Liver (tissue), 9 donors: ENCODE results near the gene ARHGEF19. TPM values are rescaled to one million over a fixed set of nuclear protein-coding genes. Genes with fewer than 3 reads are reported as not detected.

ENCODE experiments used
- DNase-seq: peaks from one replicate; pipeline ENCODE4 v3.0.0-alpha.2; 2017; ENCODE audit warnings: low spot score
- H3K27ac ChIP-seq, 2 donors: one replicate each; pipeline ENCODE4 v1.7.0; 2013; ENCODE audit warnings: inconsistent platforms in 2 of 2, low read length in 2 of 2, control low read depth in 1 of 2, low read depth in 1 of 2, mild to moderate bottlenecking in 1 of 2
- H3K27me3 ChIP-seq, 4 donors: one replicate each; pipeline versions ENCODE4 v1.6.1 to v1.7.0; 2013; ENCODE audit warnings: low read length in 3 of 4, inconsistent platforms in 1 of 4, mild to moderate bottlenecking in 1 of 4, moderate library complexity in 1 of 4; ENCODE audit not compliant: control insufficient read depth in 4 of 4, insufficient read depth in 4 of 4
- H3K36me3 ChIP-seq, 4 donors: one replicate each; pipeline versions ENCODE4 v1.6.1 to v1.7.0; 2013; ENCODE audit warnings: low read length in 3 of 4, mild to moderate bottlenecking in 3 of 4, low read depth in 1 of 4, moderate library complexity in 1 of 4; ENCODE audit not compliant: control insufficient read depth in 4 of 4, insufficient read depth in 3 of 4
- H3K4me1 ChIP-seq, 4 donors: one replicate each; pipeline versions ENCODE4 v1.6.1 to v1.7.0; 2013; ENCODE audit warnings: low read length in 3 of 4, mild to moderate bottlenecking in 3 of 4, moderate library complexity in 1 of 4; ENCODE audit not compliant: control insufficient read depth in 4 of 4, insufficient read depth in 4 of 4
- H3K4me3 ChIP-seq, 3 donors: one replicate each; pipeline versions ENCODE4 v1.6.1 to v1.7.0; 2013; ENCODE audit warnings: low read length in 3 of 3, control low read depth in 1 of 3, low read depth in 1 of 3, mild to moderate bottlenecking in 1 of 3
- H3K9ac ChIP-seq, 2 donors: one replicate each; pipeline ENCODE4 v1.7.0; 2013; ENCODE audit warnings: low read length in 2 of 2, mild to moderate bottlenecking in 2 of 2, moderate library complexity in 2 of 2, control low read depth in 1 of 2, low read depth in 1 of 2
- H3K9me3 ChIP-seq, 4 donors: one replicate each; pipeline versions ENCODE4 v1.6.1 to v1.7.0; 2013; ENCODE audit warnings: low read length in 3 of 4; ENCODE audit not compliant: control insufficient read depth in 4 of 4
- EGR1 ChIP-seq, 2 donors: IDR thresholded peaks; 2 replicates each; pipeline ENCODE4 v1.6.1; 2016 to 2018; ENCODE audit warnings: antibody characterized with exemption in 2 of 2, low read depth in 2 of 2
- GABPA ChIP-seq, 2 donors: IDR thresholded peaks in 1 of 2; conservative IDR thresholded peaks in 1 of 2; 2 replicates each; pipeline ENCODE4 v1.6.1; 2016; ENCODE audit warnings: antibody characterized with exemption in 2 of 2, mild to moderate bottlenecking in 1 of 2, moderate library complexity in 1 of 2
- HNF4A ChIP-seq, 2 donors: conservative IDR thresholded peaks; 2 replicates each; pipeline ENCODE4 v1.6.1; 2016; ENCODE audit warnings: antibody characterized with exemption in 2 of 2, mild to moderate bottlenecking in 2 of 2
- HNF4G ChIP-seq: IDR thresholded peaks from 2 replicates; pipeline ENCODE4 v1.6.1; 2016; ENCODE audit warnings: antibody characterized with exemption
- JUND ChIP-seq, 2 donors: IDR thresholded peaks; 2 replicates each; pipeline ENCODE4 v1.6.1; 2016; ENCODE audit warnings: antibody characterized with exemption in 2 of 2
- NR2F2 ChIP-seq: IDR thresholded peaks from 2 replicates; pipeline ENCODE4 v1.6.1; 2016; ENCODE audit warnings: antibody characterized with exemption
- RAD21 ChIP-seq, 2 donors: IDR thresholded peaks; 2 replicates each; pipeline ENCODE4 v1.6.1; 2016; ENCODE audit warnings: antibody characterized with exemption in 2 of 2, mild to moderate bottlenecking in 2 of 2
- SP1 ChIP-seq: IDR thresholded peaks from 2 replicates; pipeline ENCODE4 v1.6.1; 2018; ENCODE audit warnings: antibody characterized with exemption, mild to moderate bottlenecking
- TAF1 ChIP-seq: conservative IDR thresholded peaks from 2 replicates; pipeline ENCODE4 v1.6.1; 2016; ENCODE audit warnings: antibody characterized with exemption, mild to moderate bottlenecking
- YY1 ChIP-seq: IDR thresholded peaks from 2 replicates; pipeline ENCODE4 v1.6.1; 2016; ENCODE audit warnings: antibody characterized with exemption, mild to moderate bottlenecking
- WGBS: extraction: QIAGEN DNeasy Blood & Tissue Kit; methylation state at CpG from one replicate; pipeline ENCODE4 v1.1.7; 2013; 5-methylcytosine and 5-hydroxymethylcytosine counted together
- polyA plus RNA-seq, 2 donors: library from polyadenylated mRNA; stranded (reverse) in 1 of 2; unstranded in 1 of 2; fragments of 200-250 nt in 1 of 2; fragments of >200 nt in 1 of 2; fragmentation: Nextera tagmentation in 1 of 2; extraction: Ambion mirVana in 1 of 2; gene quantifications; one replicate each; pipeline versions ENCODE4 v1.2.1 to v1.2.3, GENCODE V29; 2013 to 2015
- total RNA-seq, 2 donors: library from RNA; depleted of rRNA; stranded (reverse); fragments of >200 nt; gene quantifications; one replicate each; pipeline ENCODE4 v1.2.3, GENCODE V29; 2014
- TF ChIP-seq, protein P1 (sequence below): fragments of 150-350 bp; IDR thresholded peaks from 2 replicates; pipeline ENCODE4 v1.5.1; 2017; ENCODE audit warnings: improper control_type of control experiment, low read depth, low read length; ENCODE audit not compliant: missing input control
- TF ChIP-seq, protein P2 (sequence below): IDR thresholded peaks from 2 replicates; pipeline ENCODE4 v1.6.1; 2016; ENCODE audit warnings: antibody characterized with exemption
- TF ChIP-seq, protein P3 (sequence below): IDR thresholded peaks from 2 replicates; pipeline ENCODE4 v1.6.1; 2016; ENCODE audit warnings: antibody characterized with exemption
- TF ChIP-seq, protein P4 (sequence below): IDR thresholded peaks from 2 replicates; pipeline ENCODE4 v1.6.1; 2016; ENCODE audit warnings: antibody characterized with exemption
- TF ChIP-seq, protein P5 (sequence below): IDR thresholded peaks from 2 replicates; pipeline ENCODE4 v1.6.1; 2016; ENCODE audit warnings: antibody characterized with exemption, mild to moderate bottlenecking
- donor health status: healthy.
- donor health status: healthy.
- donor health status: healthy.
- donor health status: healthy.
- donor health status: healthy.

Gene ARHGEF19
- total and polyA plus RNA-seq, 4 donors: 0.79 to 3.2 (median 2.5) TPM

DNA sequence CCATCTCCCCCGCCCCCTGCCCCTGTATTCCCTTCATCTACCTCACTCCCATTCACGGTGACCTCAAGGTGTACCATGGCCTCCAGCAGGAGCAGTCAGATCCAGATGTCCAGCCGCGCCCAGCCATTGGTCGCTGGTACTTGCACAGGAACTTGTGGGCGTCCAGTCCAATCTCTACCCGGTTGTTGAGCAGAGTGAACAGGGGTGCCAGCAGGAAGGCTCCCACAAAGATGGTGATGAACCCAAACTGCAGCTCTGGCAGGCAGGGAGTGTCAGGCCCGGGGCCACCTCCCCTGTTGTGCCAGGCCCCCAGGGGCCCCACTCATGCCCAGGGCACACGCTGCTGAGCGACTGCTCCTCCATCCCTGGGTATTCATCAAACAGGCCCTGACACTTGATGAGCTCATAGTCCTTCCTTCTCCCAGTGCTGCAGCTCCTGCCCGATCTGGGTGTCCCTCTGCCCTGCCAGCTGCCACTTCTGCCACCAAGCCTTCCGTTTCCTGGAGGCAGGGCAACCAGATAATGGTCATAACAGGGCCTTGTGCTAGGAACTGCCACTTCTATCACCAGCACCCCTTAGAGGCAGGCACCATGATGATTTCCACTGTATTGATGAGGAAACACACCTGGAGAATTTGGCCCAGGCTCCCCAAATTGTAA is 5.7 kb upstream of the ARHGEF19 start (continued):
- TF ChIP-seq, protein P1, sequence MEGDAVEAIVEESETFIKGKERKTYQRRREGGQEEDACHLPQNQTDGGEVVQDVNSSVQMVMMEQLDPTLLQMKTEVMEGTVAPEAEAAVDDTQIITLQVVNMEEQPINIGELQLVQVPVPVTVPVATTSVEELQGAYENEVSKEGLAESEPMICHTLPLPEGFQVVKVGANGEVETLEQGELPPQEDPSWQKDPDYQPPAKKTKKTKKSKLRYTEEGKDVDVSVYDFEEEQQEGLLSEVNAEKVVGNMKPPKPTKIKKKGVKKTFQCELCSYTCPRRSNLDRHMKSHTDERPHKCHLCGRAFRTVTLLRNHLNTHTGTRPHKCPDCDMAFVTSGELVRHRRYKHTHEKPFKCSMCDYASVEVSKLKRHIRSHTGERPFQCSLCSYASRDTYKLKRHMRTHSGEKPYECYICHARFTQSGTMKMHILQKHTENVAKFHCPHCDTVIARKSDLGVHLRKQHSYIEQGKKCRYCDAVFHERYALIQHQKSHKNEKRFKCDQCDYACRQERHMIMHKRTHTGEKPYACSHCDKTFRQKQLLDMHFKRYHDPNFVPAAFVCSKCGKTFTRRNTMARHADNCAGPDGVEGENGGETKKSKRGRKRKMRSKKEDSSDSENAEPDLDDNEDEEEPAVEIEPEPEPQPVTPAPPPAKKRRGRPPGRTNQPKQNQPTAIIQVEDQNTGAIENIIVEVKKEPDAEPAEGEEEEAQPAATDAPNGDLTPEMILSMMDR: no peak
- TF ChIP-seq NR2F2 (no peak), HNF4G (no peak)
- TF ChIP-seq, protein P2, sequence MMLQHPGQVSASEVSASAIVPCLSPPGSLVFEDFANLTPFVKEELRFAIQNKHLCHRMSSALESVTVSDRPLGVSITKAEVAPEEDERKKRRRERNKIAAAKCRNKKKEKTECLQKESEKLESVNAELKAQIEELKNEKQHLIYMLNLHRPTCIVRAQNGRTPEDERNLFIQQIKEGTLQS: no peak

DNA sequence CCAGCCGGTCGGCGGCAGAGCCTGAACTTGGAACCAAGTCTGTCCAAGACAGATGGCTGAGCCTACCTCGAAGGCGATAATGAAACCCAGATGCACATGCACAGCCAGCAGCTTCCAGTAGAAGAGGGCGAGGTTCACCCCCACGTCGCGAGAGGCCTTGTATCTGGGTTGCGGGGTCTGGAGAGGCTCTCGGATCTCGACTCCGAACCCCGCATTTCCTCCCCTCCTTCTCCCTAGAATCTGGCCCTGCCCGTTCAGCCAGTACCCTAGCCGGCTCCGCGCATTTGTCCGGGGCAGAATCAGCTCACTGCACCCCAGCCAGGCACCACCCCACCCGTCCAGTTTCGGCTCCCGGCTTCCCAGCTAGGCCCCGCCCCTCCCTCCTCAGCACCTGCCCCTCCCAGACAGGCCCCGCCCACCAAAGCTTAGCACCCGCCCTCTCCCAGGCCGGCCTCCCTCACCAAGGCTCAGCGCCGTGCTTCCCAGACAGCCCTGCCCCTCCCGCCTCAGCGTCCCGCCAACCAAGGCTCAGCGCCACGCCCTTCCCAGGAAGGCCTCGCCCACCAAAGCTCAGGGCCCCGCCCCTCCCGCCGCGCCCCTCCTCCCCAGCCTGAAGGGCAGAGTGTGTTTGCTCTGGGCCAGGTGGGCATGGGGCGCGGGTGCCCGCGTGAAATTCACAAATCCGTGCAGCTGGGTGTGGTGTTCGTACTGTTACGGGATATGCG is 4.8 kb upstream of the ARHGEF19 start:
- no peaks in the 10 kb centered on the region for H3K9me3 ChIP-seq
- no peaks in the 10 kb centered on the region for H3K36me3 ChIP-seq
- peak overlapping the region; percentile 52 to 60 (median 54) for H3K4me3 ChIP-seq
- H3K9ac ChIP-seq: peak overlapping the region in 1 of 2 donors; percentile 25
- H3K4me1 ChIP-seq: peaks cover 3 to 18% (median 10%) of the 10 kb centered on the region in 4 donors
- H3K27ac ChIP-seq: peak overlapping the region in 1 of 2 donors; percentile 16
- WGBS: 6% methylated on average over 46 of the region's 46 CpGs
- peak; percentile 97 for DNase-seq
- H3K27me3 ChIP-seq: no peaks in the 10 kb centered on the region
- no peak for TF ChIP-seq NR2F2
- TF ChIP-seq, protein P3, sequence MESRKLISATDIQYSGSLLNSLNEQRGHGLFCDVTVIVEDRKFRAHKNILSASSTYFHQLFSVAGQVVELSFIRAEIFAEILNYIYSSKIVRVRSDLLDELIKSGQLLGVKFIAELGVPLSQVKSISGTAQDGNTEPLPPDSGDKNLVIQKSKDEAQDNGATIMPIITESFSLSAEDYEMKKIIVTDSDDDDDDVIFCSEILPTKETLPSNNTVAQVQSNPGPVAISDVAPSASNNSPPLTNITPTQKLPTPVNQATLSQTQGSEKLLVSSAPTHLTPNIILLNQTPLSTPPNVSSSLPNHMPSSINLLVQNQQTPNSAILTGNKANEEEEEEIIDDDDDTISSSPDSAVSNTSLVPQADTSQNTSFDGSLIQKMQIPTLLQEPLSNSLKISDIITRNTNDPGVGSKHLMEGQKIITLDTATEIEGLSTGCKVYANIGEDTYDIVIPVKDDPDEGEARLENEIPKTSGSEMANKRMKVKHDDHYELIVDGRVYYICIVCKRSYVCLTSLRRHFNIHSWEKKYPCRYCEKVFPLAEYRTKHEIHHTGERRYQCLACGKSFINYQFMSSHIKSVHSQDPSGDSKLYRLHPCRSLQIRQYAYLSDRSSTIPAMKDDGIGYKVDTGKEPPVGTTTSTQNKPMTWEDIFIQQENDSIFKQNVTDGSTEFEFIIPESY: no peak
- TF ChIP-seq, protein P4, sequence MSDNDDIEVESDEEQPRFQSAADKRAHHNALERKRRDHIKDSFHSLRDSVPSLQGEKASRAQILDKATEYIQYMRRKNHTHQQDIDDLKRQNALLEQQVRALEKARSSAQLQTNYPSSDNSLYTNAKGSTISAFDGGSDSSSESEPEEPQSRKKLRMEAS: no peak
- no peak for TF ChIP-seq TAF1
- TF ChIP-seq, protein P5, sequence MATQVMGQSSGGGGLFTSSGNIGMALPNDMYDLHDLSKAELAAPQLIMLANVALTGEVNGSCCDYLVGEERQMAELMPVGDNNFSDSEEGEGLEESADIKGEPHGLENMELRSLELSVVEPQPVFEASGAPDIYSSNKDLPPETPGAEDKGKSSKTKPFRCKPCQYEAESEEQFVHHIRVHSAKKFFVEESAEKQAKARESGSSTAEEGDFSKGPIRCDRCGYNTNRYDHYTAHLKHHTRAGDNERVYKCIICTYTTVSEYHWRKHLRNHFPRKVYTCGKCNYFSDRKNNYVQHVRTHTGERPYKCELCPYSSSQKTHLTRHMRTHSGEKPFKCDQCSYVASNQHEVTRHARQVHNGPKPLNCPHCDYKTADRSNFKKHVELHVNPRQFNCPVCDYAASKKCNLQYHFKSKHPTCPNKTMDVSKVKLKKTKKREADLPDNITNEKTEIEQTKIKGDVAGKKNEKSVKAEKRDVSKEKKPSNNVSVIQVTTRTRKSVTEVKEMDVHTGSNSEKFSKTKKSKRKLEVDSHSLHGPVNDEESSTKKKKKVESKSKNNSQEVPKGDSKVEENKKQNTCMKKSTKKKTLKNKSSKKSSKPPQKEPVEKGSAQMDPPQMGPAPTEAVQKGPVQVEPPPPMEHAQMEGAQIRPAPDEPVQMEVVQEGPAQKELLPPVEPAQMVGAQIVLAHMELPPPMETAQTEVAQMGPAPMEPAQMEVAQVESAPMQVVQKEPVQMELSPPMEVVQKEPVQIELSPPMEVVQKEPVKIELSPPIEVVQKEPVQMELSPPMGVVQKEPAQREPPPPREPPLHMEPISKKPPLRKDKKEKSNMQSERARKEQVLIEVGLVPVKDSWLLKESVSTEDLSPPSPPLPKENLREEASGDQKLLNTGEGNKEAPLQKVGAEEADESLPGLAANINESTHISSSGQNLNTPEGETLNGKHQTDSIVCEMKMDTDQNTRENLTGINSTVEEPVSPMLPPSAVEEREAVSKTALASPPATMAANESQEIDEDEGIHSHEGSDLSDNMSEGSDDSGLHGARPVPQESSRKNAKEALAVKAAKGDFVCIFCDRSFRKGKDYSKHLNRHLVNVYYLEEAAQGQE: peak; percentile 26
- TF ChIP-seq, protein P1: no peak
- no peak for TF ChIP-seq GABPA (IDR thresholded peaks at IDR 0.05 in 1 of 2, conservative IDR thresholded peaks at IDR 0.05 in 1 of 2)
- no peak for TF ChIP-seq HNF4A (conservative IDR thresholded peaks at IDR 0.05)
- TF ChIP-seq EGR1 (IDR thresholded peaks at IDR 0.05; ENCODE audit: low read depth in 2 of 2): no peak
- no peak for TF ChIP-seq JUND (IDR thresholded peaks at IDR 0.05)
- no peak for TF ChIP-seq RAD21 (IDR thresholded peaks at IDR 0.05)
- peak; percentile 79 for TF ChIP-seq SP1
- peak; percentile 40 for TF ChIP-seq YY1
